Stimulated activated CD8-positive, alpha-beta memory T cell treated with anti-CD3 and anti-CD28 coated beads, Interleukin-12 subunit alpha, Interleukin-12 subunit beta, amount 100 ng/mL, for 24 hours (primary cell): Measurements from ENCODE around the gene FAHD1.

Experiments used
- DNase-seq: peaks from one replicate; pipeline ENCODE4 v3.0.0-alpha.2; 2020; ENCODE audit errors: extremely low read depth

FAHD1 gene

GRCh38 chr16:1826691-1827573 is at the start of gene FAHD1, which contains the start of gene HAGH:
Gene FAHD1, plus strand, starts transcription at chr16:1827206. Its CDS starts 33 bp downstream, at chr16:1827239.
Gene HAGH, minus strand, starts transcription at chr16:1826825. Its CDS starts 38 bp downstream, at chr16:1826787.
- DNase-seq = peak; percentile 75

- DNase-seq = no peak
Observed at GRCh38 chr16:1777375-1778199, 49.4 kb upstream of the FAHD1 start.

GRCh38 chr16:1778200-1779179 is 48.5 kb upstream of the FAHD1 start:
- no peak for DNase-seq

- no peak for DNase-seq
Observed at GRCh38 chr16:1779234-1779701, 47.7 kb upstream of the FAHD1 start.

- no peak for DNase-seq
Observed at GRCh38 chr16:1779741-1780676, 47.0 kb upstream of the FAHD1 start.

- no peak for DNase-seq
Observed at GRCh38 chr16:1780677-1781072, 46.3 kb upstream of the FAHD1 start.

GRCh38 chr16:1781254-1781653 is 45.8 kb upstream of the FAHD1 start:
- no peak for DNase-seq

- no peak for DNase-seq
Observed at GRCh38 chr16:1781758-1782407, 45.1 kb upstream of the FAHD1 start.

GRCh38 chr16:1782408-1783264 is 44.4 kb upstream of the FAHD1 start, which contains the start of the genes NUBP2 and SPSB3:
Gene NUBP2, plus strand, starts transcription at chr16:1782960. Its CDS starts 61 bp downstream, at chr16:1783021.
Gene SPSB3, minus strand, starts transcription at chr16:1782571. Its CDS starts 1,088 bp downstream, at chr16:1781483.
- DNase-seq = peak; percentile 97

GRCh38 chr16:1784977-1785845 is 41.8 kb upstream of the FAHD1 start:
- no peak for DNase-seq

- DNase-seq = no peak
Observed at GRCh38 chr16:1785846-1786170, 41.2 kb upstream of the FAHD1 start.

- DNase-seq = no peak
Observed at GRCh38 chr16:1786242-1787055, 40.6 kb upstream of the FAHD1 start.

- DNase-seq = no peak
Observed at GRCh38 chr16:1787056-1787321, 40.0 kb upstream of the FAHD1 start.

GRCh38 chr16:1787322-1788094 is 39.5 kb upstream of the FAHD1 start:
- DNase-seq = no peak

- no peak for DNase-seq
Observed at GRCh38 chr16:1788095-1788707, 38.8 kb upstream of the FAHD1 start.

- no peak for DNase-seq
Observed at GRCh38 chr16:1788708-1789100, 38.3 kb upstream of the FAHD1 start.
